CD4-positive, alpha-beta T cell treated with Interleukin-17A for 1 hour (primary cell): ENCODE data around the gene MSRB3.
"Not testable (repeated sequence)": the region's sequence is repeated elsewhere in the genome, so short reads cannot be mapped to it uniquely, and the experiment has no call there.

Experiments
- DNase-seq: peaks from one replicate; pipeline ENCODE4 v3.0.0-alpha.2; 2020

The MSRB3 gene

GRCh38 chr12:65407388-65408149 is 129.1 kb downstream of the MSRB3 start:
- no peak for DNase-seq

- no peak for DNase-seq
Observed at GRCh38 chr12:65408441-65408840, 130.0 kb downstream of the MSRB3 start.

- no peak for DNase-seq
Observed at GRCh38 chr12:65409726-65410125, 131.2 kb downstream of the MSRB3 start.

- DNase-seq = no peak
Observed at GRCh38 chr12:65411171-65411570, 132.7 kb downstream of the MSRB3 start.

GRCh38 chr12:65414526-65414925 is 136.0 kb downstream of the MSRB3 start:
- no peak for DNase-seq

GRCh38 chr12:65415826-65416225 is 137.3 kb downstream of the MSRB3 start:
- DNase-seq = no peak

GRCh38 chr12:65419284-65420072 is 141.0 kb downstream of the MSRB3 start:
- DNase-seq = no peak

- no peak for DNase-seq
Observed at GRCh38 chr12:65420941-65421340, 142.5 kb downstream of the MSRB3 start.

- DNase-seq = no peak
Observed at GRCh38 chr12:65427646-65428045, 149.2 kb downstream of the MSRB3 start.

GRCh38 chr12:65430006-65430405 is 151.5 kb downstream of the MSRB3 start:
- DNase-seq = no peak

GRCh38 chr12:65430571-65431306 is 152.3 kb downstream of the MSRB3 start:
- no peak for DNase-seq

- DNase-seq = no peak
Observed at GRCh38 chr12:65432114-65432513, 153.6 kb downstream of the MSRB3 start.

- no peak for DNase-seq
Observed at GRCh38 chr12:65432651-65433050, 154.2 kb downstream of the MSRB3 start.

GRCh38 chr12:65434737-65435136 is 156.3 kb downstream of the MSRB3 start:
- no peak for DNase-seq

GRCh38 chr12:65443038-65443437 is 164.6 kb downstream of the MSRB3 start:
- no peak for DNase-seq

GRCh38 chr12:65444996-65445395 is 166.5 kb downstream of the MSRB3 start:
- DNase-seq = no peak

- DNase-seq = no peak
Observed at GRCh38 chr12:65446901-65447300, 168.4 kb downstream of the MSRB3 start.

GRCh38 chr12:65449400-65449799 is 170.9 kb downstream of the MSRB3 start:
- no peak for DNase-seq

GRCh38 chr12:65450625-65451024 is 172.1 kb downstream of the MSRB3 start:
- no peak for DNase-seq

- DNase-seq = no peak
Observed at GRCh38 chr12:65454115-65454787, 175.8 kb downstream of the MSRB3 start.

- not testable (repeated sequence) for DNase-seq
Observed at GRCh38 chr12:65457341-65457740, 178.9 kb downstream of the MSRB3 start.

GRCh38 chr12:65458718-65459117 is 180.2 kb downstream of the MSRB3 start:
- DNase-seq = no peak

GRCh38 chr12:65459545-65459944 is 181.1 kb downstream of the MSRB3 start:
- DNase-seq = no peak
